MM.1S (cell line): ENCODE measurements around the gene AQP5.
A peak's percentile ranks its signal among the peaks of the same experiment; 100 is the strongest.

Experiments
- DNase-seq: peaks from one replicate; pipeline ENCODE4 v3.0.0-alpha.2; 2015
- H2AFZ ChIP-seq: fragments of 300-600 bp; sonication (generic); 2 replicates; pipeline ENCODE4 v1.6.0; 2016; ENCODE audit warnings: antibody characterized with exemption, low read length
- H3F3A ChIP-seq: fragments of 300-600 bp; sonication (generic); 2 replicates; pipeline ENCODE4 v1.6.1; 2016; ENCODE audit warnings: mild to moderate bottlenecking, antibody characterized with exemption, low read length, moderate library complexity, mixed read lengths; ENCODE audit not compliant: insufficient read depth
- H3K27ac ChIP-seq: fragments of 300-600 bp; sonication (generic); 2 replicates; pipeline ENCODE4 v1.5.1; 2016; ENCODE audit warnings: mild to moderate bottlenecking, low read length
- H3K27me3 ChIP-seq: fragments of 300-600 bp; sonication (generic); replicated peaks from 2 replicates; pipeline ENCODE4 v1.6.0; 2016; ENCODE audit warnings: low read length; ENCODE audit not compliant: insufficient read depth
- H3K36me3 ChIP-seq: fragments of 300-600 bp; sonication (generic); replicated peaks from 2 replicates; pipeline ENCODE4 v1.6.1; 2016; ENCODE audit warnings: mild to moderate bottlenecking, low read length, mixed read lengths; ENCODE audit not compliant: insufficient read depth
- H3K4me1 ChIP-seq: fragments of 300-600 bp; sonication (generic); 2 replicates; pipeline ENCODE4 v1.6.1; 2016; ENCODE audit warnings: low read length, mixed read lengths
- H3K4me2 ChIP-seq: fragments of 300-600 bp; sonication (generic); 2 replicates; pipeline ENCODE4 v1.6.0; 2016; ENCODE audit warnings: low read depth, low read length
- H3K4me3 ChIP-seq: fragments of 300-600 bp; sonication (generic); 2 replicates; pipeline ENCODE4 v1.5.1; 2016; ENCODE audit warnings: low read length, mixed read lengths
- H3K79me2 ChIP-seq: fragments of 300-600 bp; sonication (generic); 2 replicates; pipeline ENCODE4 v1.6.1; 2016; ENCODE audit warnings: mixed run types, low read length, mixed read lengths
- H3K9ac ChIP-seq: fragments of 300-600 bp; sonication (generic); 2 replicates; pipeline ENCODE4 v1.6.1; 2016; ENCODE audit warnings: low read length, mixed read lengths
- H3K9me2 ChIP-seq: fragments of 300-600 bp; sonication (generic); replicated peaks from 2 replicates; pipeline ENCODE4 v1.6.1; 2016; ENCODE audit warnings: mild to moderate bottlenecking, low read length, mixed read lengths; ENCODE audit not compliant: insufficient read depth
- H3K9me3 ChIP-seq: fragments of 300-600 bp; sonication (generic); replicated peaks from 2 replicates; pipeline ENCODE4 v1.6.1; 2016; ENCODE audit warnings: mild to moderate bottlenecking, low read length, mixed read lengths; ENCODE audit not compliant: insufficient read depth
- H4K20me1 ChIP-seq: fragments of 300-600 bp; sonication (generic); 2 replicates; pipeline ENCODE4 v1.6.1; 2016; ENCODE audit warnings: mild to moderate bottlenecking, low read length, moderate library complexity, mixed read lengths; ENCODE audit not compliant: insufficient read depth
- CTCF ChIP-seq: fragments of 300-600 bp; sonication (generic); IDR thresholded peaks from 2 replicates; pipeline ENCODE4 v1.5.1; 2016; ENCODE audit warnings: antibody characterized with exemption, low read length, mixed read lengths
- EZH2 ChIP-seq: fragments of 300-600 bp; sonication (generic); optimal IDR thresholded peaks from 2 replicates; pipeline ENCODE3; 2017; ENCODE audit warnings: low read depth, mild to moderate bottlenecking, antibody characterized with exemption, low read length, mixed read lengths
- EZH2phosphoT487 ChIP-seq: fragments of 300-600 bp; sonication (generic); IDR thresholded peaks from 2 replicates; pipeline ENCODE4 v1.6.1; 2018; ENCODE audit warnings: antibody characterized with exemption, low read length

AQP5 gene

GRCh38 chr12:49942921-49943624, 18.6 kb upstream of the AQP5 start:
- Histone ChIP-seq H2AFZ (no peak overlapping the region), H3K4me2 (no peak overlapping the region), H3K27me3 (no peaks in the 10 kb centered on the region), H3K9me2 (no peaks in the 10 kb centered on the region), H3K36me3 (no peaks in the 10 kb centered on the region), H3F3A (no peaks in the 10 kb centered on the region), H3K79me2 (no peaks in the 10 kb centered on the region), H4K20me1 (no peaks in the 10 kb centered on the region), H3K4me3 (no peak overlapping the region), H3K9ac (no peak overlapping the region), H3K27ac (no peak overlapping the region), H3K4me1 (0 out of 2 replicates have a peak, but pooled peaks cover 6% of the 10 kb centered on the region), H3K9me3 (no peaks in the 10 kb centered on the region)
- peak; percentile 12 for DNase-seq
- TF ChIP-seq EZH2phosphoT487 (no peak), CTCF (no peak), EZH2 (no peak)

- no peaks in the 10 kb centered on the region for H3K79me2 ChIP-seq
- H2AFZ ChIP-seq: no peak overlapping the region
- H3K9ac ChIP-seq: no peak overlapping the region
- DNase-seq: no peak
- H3K4me3 ChIP-seq: no peak overlapping the region
- TF ChIP-seq CTCF (no peak), EZH2phosphoT487 (no peak), EZH2 (no peak)
- H3K27me3 ChIP-seq: no peaks in the 10 kb centered on the region
- no peaks in the 10 kb centered on the region for H3F3A ChIP-seq
- H4K20me1 ChIP-seq: no peaks in the 10 kb centered on the region
- 0 out of 2 replicates have a peak, but pooled peaks cover 6% of the 10 kb centered on the region for H3K4me1 ChIP-seq
- no peaks in the 10 kb centered on the region for H3K9me2 ChIP-seq
- no peak overlapping the region for H3K4me2 ChIP-seq
- no peaks in the 10 kb centered on the region for H3K36me3 ChIP-seq
- no peaks in the 10 kb centered on the region for H3K9me3 ChIP-seq
- no peak overlapping the region for H3K27ac ChIP-seq
Measured at GRCh38 chr12:49943625-49943960, 18.1 kb upstream of the AQP5 start.

GRCh38 chr12:49944046-49944445, 17.6 kb upstream of the AQP5 start:
- no peak for TF ChIP-seq CTCF
- no peak for TF ChIP-seq EZH2phosphoT487
- TF ChIP-seq EZH2: no peak
- Histone ChIP-seq H3K79me2 (no peaks in the 10 kb centered on the region), H4K20me1 (no peaks in the 10 kb centered on the region), H3F3A (no peaks in the 10 kb centered on the region), H3K27ac (no peak overlapping the region), H3K4me2 (no peak overlapping the region), H3K9me2 (no peaks in the 10 kb centered on the region), H2AFZ (no peak overlapping the region), H3K4me1 (0 out of 2 replicates have a peak, but pooled peaks cover 6% of the 10 kb centered on the region), H3K27me3 (no peaks in the 10 kb centered on the region), H3K9ac (no peak overlapping the region), H3K36me3 (no peaks in the 10 kb centered on the region), H3K4me3 (no peak overlapping the region), H3K9me3 (no peaks in the 10 kb centered on the region)
- DNase-seq: no peak
